T-helper 22 cell (primary cell): ENCODE measurements around the gene CMC2.

Experiments
- DNase-seq: peaks from one replicate; pipeline ENCODE4 v3.0.0-alpha.2; 2020; ENCODE audit warnings: low read depth

The CMC2 gene

DNA sequence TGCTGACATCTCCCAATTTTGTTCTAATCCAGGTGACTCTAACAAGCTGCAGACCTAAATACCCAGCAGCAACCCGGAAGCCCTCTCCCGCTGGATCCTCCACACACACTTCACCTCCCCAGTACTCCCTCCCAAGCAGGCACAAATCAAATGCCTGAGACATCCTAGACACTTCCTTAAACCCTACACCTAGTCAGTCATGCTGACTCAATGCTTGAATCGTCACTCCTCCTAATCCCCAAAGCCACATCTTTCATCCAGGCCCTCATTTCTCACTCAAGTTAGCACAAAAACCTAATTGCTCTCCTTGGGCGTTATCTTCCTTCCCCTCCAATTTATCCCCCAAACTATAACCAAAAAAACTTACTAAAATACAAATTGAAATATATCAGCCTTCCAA is 32.7 kb downstream of the CMC2 start:
- DNase-seq: no peak

DNA sequence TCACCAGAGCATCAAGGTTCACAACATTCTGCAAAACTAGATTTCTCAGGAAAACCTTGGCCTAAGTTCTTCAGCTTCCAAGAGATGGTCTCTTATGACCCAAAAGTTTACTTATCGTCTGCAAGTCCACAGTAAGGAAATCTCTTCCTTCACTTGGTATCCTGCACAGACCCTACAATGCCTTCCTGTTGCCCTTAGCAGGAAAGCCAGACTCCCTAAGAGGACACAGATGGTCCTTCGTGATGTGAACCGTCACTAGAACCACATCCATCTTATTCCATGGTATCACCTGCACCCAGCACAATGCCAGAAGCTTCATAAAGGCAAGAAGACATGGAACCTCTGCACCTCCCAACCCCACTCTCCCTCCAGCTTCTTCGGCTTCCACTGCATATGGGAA is 34.1 kb downstream of the CMC2 start:
- DNase-seq: no peak

DNA sequence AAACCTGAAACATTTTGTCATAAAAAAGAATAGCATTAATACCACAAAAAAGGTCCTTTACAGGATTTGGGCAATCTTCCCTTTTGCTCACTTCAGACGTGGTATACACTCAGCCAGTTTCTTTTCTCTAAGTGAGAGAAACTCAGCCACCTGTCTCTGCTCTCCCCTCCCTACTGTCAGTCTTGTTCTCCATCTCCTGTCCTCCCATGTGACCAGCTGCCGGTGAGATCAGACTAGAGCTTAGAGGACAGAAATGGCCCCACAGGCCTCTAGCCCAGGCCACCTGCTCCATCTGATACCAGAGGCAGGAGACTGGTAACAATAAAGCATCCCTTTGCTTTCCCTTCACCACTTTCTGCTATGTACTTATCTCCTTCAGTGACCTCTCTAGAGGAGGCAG is 34.9 kb downstream of the CMC2 start:
- DNase-seq: no peak

DNA sequence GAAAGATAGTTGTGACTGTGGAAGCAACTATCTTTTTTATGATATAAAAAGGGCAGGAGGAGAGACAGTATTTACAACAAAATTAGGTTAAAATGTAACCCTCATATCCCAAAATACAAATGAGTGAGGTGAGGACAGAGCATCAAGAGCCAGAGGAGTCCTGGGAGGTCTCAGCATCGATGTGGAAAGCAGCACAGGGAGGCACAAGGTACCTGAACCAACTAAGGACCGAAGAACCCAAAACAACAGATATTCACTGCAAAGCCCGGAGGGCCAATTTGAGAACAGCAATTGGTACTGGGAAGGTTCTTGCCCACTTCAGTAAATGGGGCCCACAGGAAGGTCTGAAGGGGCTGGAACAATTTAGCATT is 37.6 kb downstream of the CMC2 start:
- no peak for DNase-seq

DNA sequence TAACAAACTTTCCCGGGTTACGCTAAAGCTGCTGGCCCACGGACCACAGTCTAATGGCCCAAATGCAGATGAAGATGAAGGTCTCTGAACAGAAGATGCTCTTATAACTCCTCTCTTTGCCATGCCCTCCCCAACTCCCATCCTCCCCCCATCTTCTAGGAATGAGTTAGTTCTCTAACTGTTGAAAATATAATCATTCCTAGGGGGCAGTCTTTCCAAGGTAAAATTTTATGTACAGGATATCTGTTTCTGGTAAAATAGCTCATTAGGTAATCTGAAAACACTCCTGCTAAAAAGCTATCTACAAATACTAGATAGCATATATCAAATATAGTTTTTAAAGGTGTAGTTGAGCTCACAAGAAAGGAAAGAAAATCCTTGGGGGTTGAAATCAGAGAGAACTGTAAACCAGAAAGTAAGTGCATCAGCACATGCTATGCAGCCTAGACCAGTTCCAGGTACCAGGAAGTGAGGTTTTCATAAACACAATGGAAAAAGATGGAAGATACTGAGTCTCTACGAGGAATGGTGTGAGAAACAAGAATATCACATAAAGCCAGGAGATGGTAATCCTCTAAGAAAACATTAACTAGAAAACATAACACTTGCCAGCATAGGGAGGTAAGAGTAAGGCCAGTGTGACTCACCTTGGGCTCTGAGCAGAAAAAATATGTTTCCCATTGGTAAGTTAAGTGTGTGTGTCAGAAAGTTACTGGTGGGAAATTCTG is 38.1 kb downstream of the CMC2 start:
- DNase-seq: no peak

DNA sequence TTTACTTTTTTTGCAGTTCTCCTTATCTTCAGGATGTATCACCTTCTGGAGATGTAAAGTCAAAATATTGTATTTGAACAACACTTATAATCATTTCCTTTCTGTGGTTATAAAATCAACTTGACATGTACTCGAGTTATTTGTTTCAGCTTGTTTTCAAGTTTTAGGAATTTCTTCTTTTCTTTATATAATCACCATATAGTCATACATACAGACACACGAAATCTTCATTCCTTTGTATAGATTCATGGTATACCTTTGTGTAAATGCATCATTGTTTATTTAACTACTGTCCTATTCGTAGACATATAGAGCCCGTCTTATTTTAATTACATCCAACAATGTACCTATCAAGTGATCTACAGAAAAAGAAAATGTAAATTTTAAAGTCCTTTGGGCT is 40.1 kb downstream of the CMC2 start:
- no peak for DNase-seq

DNA sequence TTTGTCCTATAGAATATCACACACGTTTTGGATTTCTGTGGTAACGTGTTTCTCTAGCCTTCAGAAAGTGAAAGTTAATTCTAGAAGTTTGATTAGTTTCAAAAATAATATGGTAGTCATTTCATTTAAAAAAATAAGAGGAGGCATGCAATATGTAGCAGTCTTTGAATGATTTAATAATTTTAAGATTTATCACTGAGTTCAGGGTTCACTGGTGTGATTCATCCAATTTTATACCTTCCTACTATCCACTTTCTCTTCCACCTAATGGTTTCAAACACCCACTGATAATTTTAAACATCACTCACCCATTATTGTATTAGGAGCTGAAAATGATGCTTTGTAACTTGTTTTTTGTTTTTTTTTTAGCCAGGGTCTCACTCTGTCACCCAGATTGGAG is 42.3 kb downstream of the CMC2 start:
- no peak for DNase-seq

DNA sequence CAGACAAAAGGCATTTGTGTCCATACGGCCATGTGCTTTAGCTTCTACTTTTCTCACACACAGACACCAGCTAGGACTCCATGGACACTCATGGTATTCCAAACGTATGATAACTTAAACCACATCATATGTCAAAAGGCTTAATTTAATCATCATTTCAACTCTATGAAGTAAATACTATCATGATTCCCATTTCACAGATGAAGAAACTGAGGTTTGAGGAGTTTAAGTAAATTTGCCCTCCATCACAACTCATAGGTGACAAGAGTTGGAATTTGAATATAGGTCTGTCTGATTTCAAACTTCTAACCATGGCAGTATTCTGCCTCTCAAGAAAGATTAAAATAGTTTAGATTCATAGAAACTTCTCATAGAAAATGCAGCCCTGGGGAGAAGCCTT is 43.8 kb downstream of the CMC2 start:
- DNase-seq: no peak

DNA sequence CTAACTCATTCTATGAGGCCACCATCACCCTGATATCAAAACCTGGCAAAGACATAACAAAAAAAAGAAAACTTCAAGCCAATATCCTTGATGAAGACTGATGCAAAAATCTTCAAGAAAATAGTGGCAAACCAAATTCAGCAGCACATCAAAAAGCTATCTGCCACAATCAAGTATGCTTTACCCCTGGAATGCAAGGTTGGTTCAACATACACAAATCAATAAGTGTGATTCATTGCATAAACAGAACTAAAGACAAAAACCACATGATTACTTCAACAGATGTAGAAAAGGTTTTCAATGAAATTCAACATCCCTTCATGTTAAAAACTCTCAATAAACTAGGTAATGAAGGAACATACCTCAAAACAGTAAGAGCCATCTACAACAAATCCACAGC is 48.4 kb downstream of the CMC2 start:
- DNase-seq: no peak

DNA sequence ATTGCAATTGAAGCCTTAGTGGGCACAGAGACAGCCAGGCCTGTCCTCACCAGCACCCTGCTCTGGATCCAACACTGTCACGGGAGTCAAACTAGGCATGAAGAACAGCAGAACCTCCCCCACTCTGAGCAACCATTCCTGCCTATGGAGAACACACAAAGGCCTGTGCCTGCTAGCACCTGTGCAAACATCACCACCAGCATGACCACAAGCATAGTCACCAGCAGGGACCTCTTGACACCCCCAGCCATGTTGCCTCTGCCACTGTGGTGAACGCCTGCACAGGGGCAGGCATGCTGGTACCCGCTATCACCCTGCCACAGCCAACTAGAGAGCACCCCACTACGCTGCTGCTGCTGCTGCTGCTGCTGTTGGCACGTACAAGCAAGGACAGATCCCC is 51.7 kb downstream of the CMC2 start:
- DNase-seq: no peak

DNA sequence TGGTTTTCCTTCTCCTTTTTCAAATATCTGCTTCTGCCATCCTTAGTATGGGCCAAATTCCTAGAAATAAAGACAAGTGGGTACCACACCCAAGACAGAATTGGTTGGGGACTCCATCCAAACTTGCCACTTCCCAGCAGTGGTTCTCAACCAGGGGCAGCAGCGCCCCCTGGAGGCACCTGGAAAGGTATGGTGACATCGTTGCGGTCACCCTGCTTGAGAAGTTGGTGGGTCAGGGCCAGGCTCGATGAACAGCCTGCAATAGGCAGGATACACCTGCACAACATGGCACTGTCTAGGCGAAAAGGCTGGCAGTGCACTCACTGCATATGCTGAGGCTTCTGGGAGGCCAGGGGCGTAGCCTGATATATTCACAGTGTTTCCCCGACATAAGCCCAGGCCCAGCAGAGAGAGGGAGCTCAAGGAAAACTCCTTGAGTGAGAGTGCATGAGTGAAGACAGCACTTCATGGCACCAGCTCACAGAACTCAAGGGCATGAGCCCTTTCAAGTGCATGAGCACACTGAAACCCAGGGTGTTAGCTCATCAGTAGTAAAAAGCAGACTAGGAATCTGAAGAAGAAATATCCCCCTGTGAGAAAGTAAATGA is 57.7 kb downstream of the CMC2 start:
- DNase-seq: no peak

DNA sequence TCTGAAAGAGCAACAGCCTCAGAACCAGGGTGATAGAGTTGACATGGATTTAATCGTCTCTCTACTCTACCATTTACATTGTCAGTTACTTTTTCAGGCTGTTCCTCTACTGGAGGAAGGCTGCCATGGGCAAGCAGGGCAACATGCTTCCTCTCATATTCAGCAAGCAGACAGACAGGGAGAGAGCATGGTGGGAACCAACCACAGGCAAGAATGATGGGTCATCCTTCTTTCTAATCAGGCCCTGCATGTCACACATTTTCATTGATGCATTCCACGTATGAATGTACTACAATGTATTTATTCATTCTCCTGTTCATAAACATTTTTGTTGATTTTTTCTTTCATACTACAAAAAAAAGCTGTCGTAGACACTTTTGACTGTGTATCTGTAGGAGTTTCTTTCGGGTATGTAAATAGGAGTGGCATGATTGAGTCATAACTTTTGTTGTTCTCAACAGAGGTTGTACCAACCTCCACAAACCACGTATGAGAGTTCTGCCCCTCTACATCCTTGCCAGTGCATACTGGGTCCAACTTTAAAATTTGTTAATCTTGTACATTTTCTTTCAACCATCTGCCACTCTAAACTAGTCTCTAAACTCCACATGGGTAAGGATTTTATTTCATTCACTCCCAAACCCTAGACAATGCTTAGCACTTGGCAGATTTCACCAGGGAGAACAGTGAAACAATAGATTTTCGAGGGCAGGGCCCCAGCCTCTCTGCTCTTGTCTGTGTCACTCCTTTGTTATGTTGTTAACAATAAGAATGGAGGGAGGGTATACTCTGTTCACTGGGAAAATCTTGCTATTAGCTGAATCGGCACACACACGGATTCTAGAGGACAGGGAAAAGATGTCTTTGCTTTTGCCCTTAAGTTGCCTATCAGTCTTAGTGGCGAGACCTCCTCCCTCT is 58.7 kb downstream of the CMC2 start:
- no peak for DNase-seq

DNA sequence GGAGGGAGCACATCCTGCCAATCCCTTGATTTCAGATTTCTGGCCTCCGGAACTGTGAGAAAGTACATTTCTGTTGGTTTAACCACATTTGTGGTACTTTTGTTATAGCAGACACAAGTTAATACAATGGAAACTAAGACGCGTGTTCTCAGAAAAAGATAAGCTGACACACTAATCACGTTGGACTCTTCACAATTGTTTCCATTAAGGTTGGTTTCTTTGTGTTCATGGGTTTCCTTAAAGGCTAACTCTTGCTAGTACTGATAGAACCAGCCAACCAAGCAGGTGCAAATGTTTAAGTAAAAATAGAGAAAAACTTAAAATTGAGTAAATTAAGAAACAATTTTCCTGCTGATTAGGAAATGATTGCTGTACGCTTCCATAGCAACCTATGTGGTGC is 59.4 kb downstream of the CMC2 start:
- no peak for DNase-seq

DNA sequence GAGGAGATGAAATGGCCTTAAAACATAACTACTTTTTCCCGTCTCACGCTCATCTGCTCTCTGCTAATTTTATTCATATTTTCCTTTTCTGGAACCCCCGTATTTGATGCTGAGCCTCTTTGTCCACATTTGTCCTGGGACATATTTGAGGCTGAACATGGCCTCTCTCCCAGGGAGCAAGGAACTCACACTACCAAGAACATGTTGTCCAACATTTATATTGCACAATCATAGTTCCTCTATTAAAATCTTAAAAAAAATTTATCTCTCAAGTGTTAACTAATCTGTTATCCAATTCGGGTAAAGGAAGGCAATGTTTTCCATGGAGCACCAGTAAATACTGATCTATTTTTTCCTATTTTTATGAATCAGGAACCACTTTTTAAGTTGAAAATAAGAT is 60.2 kb downstream of the CMC2 start:
- DNase-seq: no peak

DNA sequence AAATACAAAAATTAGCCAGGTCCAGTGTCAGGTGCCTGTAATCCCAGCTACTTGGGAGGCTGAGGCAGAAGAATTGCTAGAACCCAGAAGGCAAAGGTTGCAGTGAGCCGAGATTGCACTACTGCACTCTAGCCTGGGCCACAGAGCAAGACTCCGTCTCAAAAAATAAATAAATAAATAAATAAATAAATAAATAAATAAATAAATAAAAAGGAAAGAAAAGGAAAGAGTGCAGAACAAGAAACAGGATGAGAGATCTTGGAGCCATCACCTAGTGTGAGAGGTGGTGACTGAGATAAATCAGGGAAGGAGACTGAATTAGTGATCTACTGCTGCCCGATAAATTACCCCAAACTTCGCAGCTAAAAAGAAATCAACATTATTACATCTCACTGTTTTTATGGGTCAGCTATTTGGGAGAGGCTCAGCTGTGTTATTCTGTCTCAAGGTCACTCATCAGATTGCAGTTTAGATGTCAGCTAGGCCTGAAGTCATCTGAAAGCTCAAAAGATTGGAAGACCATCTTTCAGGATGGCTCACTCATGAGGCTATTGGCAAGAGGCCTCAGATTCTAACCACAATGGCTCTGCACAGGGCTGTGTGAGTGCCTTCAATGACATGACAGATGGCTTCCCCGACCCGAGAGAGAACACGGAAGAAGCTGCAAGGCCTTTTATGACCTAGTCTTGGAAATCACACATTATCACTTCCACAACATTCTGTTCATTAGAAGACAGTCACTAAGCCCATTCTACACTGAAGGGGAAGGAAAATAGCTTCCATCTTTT is 66.4 kb downstream of the CMC2 start:
- no peak for DNase-seq

DNA sequence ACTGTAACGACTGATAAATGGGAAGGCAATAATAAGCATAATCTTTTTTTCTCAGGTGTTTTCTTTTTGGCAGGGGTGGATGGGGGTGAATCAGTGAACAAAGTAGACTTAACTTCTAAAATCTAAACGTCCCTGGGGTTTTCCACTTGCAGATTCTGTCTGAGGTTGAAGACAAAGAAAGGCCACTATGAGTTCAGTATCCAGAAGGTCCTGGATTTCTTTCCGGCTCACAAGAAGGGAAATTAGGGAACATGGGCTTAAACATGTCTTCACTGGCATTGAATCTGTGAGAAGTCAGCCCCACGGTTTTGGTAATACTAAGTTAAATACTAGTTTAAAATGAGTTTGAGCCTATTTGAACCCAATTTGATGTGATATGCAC is 67.8 kb downstream of the CMC2 start:
- DNase-seq: no peak

DNA sequence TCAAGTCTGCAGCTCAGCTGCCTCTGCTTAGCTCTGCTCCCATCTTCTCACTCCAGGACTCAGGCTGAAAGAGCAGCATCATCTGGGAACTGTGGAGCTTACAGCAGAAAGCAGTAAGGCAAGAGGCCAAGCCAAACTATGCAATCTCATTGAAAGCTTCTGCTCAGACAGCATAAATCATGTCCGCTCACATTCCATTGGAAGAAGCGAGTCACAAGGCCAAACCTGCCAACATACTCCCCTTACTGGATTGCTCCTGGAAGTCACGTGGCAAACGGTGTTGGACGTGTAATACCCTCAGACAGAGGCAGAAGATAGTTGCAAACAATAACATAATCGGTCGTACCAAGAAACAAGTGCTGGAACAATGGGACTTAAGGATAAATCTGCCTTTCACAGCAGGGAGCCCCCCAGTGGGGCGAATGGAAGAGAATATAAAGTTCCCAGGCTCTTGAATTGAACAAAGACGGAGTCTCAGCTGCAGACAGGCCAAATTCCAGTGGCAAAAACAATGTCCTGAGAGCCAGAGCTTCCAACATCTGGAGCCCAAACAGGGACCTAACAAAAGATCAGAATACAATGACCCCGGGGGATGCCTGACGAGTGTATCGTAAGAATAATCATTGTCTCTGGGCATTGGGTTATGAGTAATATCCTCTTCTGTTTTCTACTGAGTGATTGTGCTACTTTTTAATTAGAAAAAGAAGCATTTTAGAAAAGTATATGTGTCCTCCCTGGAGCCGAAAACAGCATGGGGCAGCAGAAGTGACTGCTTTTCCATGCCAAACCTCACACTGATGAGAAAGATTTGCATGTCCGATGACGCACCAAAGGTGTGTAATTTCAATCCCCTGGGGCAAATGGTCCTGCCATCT is 68.4 kb downstream of the CMC2 start:
- no peak for DNase-seq

DNA sequence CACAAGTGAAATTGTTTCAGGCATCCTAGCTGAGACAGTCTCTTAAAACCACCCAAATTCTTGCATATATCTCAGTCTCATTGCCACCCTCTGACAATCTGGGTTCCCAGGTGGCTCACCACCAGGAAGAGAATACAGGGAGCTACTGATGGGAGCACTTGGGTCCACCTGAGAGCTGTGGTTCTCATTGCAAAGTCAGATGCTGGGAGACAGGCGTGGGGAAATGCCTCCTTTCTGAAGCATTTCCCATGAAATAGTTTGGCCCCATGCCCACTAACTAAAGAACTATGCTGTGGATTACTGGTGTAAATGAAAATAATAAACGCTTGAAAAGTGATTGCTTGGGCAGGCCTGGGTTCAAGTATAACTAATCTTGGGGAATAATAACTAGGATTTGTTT is 70.3 kb downstream of the CMC2 start:
- no peak for DNase-seq

DNA sequence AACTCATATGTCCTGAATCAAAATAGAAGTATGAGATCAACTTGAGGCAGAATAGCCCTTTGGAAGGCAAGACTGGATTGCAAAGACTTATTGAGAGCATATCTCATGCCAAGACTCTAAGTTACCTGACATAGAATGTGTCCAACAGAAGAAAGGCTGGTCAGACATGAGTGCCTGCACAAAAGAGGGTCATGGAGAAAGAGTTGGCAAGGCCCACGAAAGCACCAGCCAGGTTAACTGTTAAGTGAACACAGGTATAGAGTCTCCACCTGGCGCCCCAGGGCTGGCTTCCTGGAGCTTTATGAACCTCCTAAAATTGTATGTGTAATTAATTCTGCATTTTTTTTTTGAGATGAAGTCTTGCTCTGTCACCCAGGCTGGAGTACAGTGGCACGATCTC is 71.0 kb downstream of the CMC2 start:
- no peak for DNase-seq

DNA sequence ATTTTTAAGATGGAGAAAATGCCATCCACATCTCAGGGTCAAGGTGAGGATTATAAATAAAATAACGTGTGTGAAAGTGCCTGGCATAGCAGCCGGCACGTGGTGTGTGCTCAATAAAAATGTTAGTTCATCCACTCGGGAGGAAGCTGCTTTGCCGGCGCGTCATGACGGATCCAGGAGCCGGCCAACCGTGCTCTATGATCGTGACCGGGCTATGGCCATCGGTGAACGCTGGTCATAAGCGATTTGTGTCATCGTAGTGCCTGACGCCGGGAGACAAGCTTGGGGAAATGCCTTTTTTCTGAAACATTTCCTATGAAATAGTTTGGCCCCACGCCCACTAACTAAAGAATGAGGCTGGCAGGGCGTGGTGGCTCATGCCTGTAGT is 74.0 kb downstream of the CMC2 start:
- DNase-seq: no peak
